GM12878 (cell line): Measurements from ENCODE around the gene COPB1. TPM values are rescaled to one million over a fixed set of nuclear protein-coding genes. Genes with fewer than 3 reads are reported as not detected.

Experiments
- ATAC-seq: fragments of 200-7000 bp; cut with Tn5 transposase; 3 replicates; pipeline ENCODE4 v1.9.1; 2020; ENCODE audit warnings: mild to moderate bottlenecking, moderate library complexity
- BruUV-seq: library from RNA; stranded (reverse); fragments of 400-500 nt; replicated peaks from 2 replicates; lab custom pipeline; 2021; lab: Mats Ljungman, UMichigan
- CTCF ChIA-PET: fragments of 300-600 bp; sonication (Branson Sonifier 250); formaldehyde crosslinking; extraction: SDS; loops from one replicate; lab custom pipeline; 2021; ENCODE audit warnings: inconsistent platforms; lab: Yijun Ruan, JAX
- POLR2A ChIA-PET: fragments of 350-600 bp; formaldehyde crosslinking; extraction: SDS; loops from one replicate; lab custom pipeline; 2021; ENCODE audit warnings: inconsistent platforms; lab: Charles Lee
- RAD21 ChIA-PET: fragments of 300-600 bp; sonication (Branson Sonifier 250); formaldehyde crosslinking; loops from one replicate; lab custom pipeline; 2023; ENCODE audit warnings: antibody characterized with exemption; ENCODE audit not compliant: unreplicated experiment; lab: Charles Lee
- SMC1A ChIA-PET: fragments of 300-600 bp; sonication (Branson Sonifier 250); formaldehyde crosslinking; loops from one replicate; lab custom pipeline; 2023; ENCODE audit not compliant: unreplicated experiment, uncharacterized antibody; lab: Charles Lee
- DNase-seq: peaks from one replicate; pipeline ENCODE4 v3.0.0-alpha.2; 2011; ENCODE audit warnings: low read depth, low spot score
- FAIRE-seq: peaks from 3 replicates; lab custom pipeline; 2011; peaks lifted over from hg19 to GRCh38; lab: Jason Lieb, UNC
- H2AFZ ChIP-seq: 2 replicates; pipeline ENCODE4 v1.6.0; 2011; ENCODE audit warnings: low read depth, low read length, control low read depth; ENCODE audit not compliant: control insufficient read depth
- H3K27ac ChIP-seq: 2 replicates; pipeline ENCODE4 v1.5.1; 2011; ENCODE audit warnings: control low read depth; ENCODE audit not compliant: control insufficient read depth, insufficient read depth
- H3K27me3 ChIP-seq, 2 experiments: replicated peaks in 1 of 2; 2 replicates each; pipeline versions ENCODE4 v1.6.0 to v1.6.1; 2011; ENCODE audit warnings: low read length in 1 of 2; ENCODE audit not compliant: control insufficient read depth in 2 of 2, insufficient read depth in 2 of 2
- H3K36me3 ChIP-seq, 2 experiments: 2 replicates each; pipeline ENCODE4 v1.5.1; 2011; ENCODE audit warnings: low read length in 1 of 2; ENCODE audit not compliant: control insufficient read depth in 2 of 2, insufficient read depth in 2 of 2
- H3K4me1 ChIP-seq: 2 replicates; pipeline ENCODE4 v1.6.1; 2011; ENCODE audit warnings: mild to moderate bottlenecking, low read length, moderate library complexity, mixed read lengths; ENCODE audit not compliant: control insufficient read depth, insufficient read depth
- H3K4me2 ChIP-seq: 2 replicates; pipeline ENCODE4 v1.6.0; 2011; ENCODE audit warnings: control low read depth; ENCODE audit not compliant: control insufficient read depth, insufficient read depth
- H3K4me3 ChIP-seq: fragments of 200-600 bp; sonication (generic); 2 replicates; pipeline ENCODE4 v1.5.1; 2016
- H3K79me2 ChIP-seq: 2 replicates; pipeline ENCODE4 v1.6.0; 2011; ENCODE audit warnings: low read length; ENCODE audit not compliant: control insufficient read depth, insufficient read depth
- H3K9ac ChIP-seq: 2 replicates; pipeline ENCODE4 v1.8.0; 2011; ENCODE audit warnings: low read length, control low read depth, mixed read lengths; ENCODE audit not compliant: control insufficient read depth, insufficient read depth
- H3K9me3 ChIP-seq: replicated peaks from 3 replicates; pipeline ENCODE4 v1.5.1; 2011; ENCODE audit warnings: mild to moderate bottlenecking, low read length; ENCODE audit not compliant: control insufficient read depth, insufficient read depth
- H4K20me1 ChIP-seq: 2 replicates; pipeline ENCODE4 v1.6.0; 2011; ENCODE audit not compliant: control insufficient read depth, insufficient read depth
- CHD4 ChIP-seq: fragments of 200-600 bp; sonication (generic); IDR thresholded peaks from 2 replicates; pipeline ENCODE4 v1.6.1; 2016; ENCODE audit warnings: mild to moderate bottlenecking
- EGR1 ChIP-seq, 2 experiments: IDR thresholded peaks; 1 replicate in 1 of 2; 2 replicates in 1 of 2; pipeline ENCODE4 v1.6.1; 2011 to 2012; ENCODE audit warnings: low read depth in 2 of 2, low read length in 2 of 2, borderline replicate concordance in 1 of 2, mild to moderate bottlenecking in 1 of 2, moderate library complexity in 1 of 2
- ETV6 ChIP-seq, 2 experiments: fragments of 450-650 bp in 1 of 2; IDR thresholded peaks in 1 of 2; conservative IDR thresholded peaks in 1 of 2; 2 replicates each; pipeline ENCODE4 v1.6.1; 2014; ENCODE audit warnings: antibody characterized with exemption in 1 of 2, borderline replicate concordance in 1 of 2, low read depth in 1 of 2, mild to moderate bottlenecking in 1 of 2, moderate library complexity in 1 of 2
- HDGF ChIP-seq: fragments of 450-650 bp; IDR thresholded peaks from 2 replicates; pipeline ENCODE4 v1.6.1; 2016; ENCODE audit warnings: antibody characterized with exemption
- IKZF1 ChIP-seq: fragments of 450-650 bp; conservative IDR thresholded peaks from 2 replicates; pipeline ENCODE4 v1.6.1; 2017; ENCODE audit warnings: antibody characterized with exemption, mild to moderate bottlenecking
- IRF5 ChIP-seq: fragments of 450-650 bp; IDR thresholded peaks from 2 replicates; pipeline ENCODE4 v1.6.1; 2017; ENCODE audit warnings: borderline replicate concordance
- JUNB ChIP-seq: IDR thresholded peaks from 2 replicates; pipeline ENCODE4 v1.6.1; 2016; ENCODE audit warnings: antibody characterized with exemption, mild to moderate bottlenecking
- NFIC ChIP-seq: IDR thresholded peaks from 2 replicates; pipeline ENCODE4 v1.6.1; 2012; ENCODE audit warnings: low read depth, mild to moderate bottlenecking, inconsistent platforms, low read length, moderate library complexity
- NFYB ChIP-seq: IDR thresholded peaks from 2 replicates; pipeline ENCODE4 v1.6.1; 2011; ENCODE audit warnings: low read depth, mild to moderate bottlenecking, low read length, improper control_type of control experiment, moderate library complexity; ENCODE audit not compliant: insufficient read depth
- POLR2AphosphoS2 ChIP-seq: IDR thresholded peaks from 2 replicates; pipeline ENCODE4 v1.6.1; 2011; ENCODE audit warnings: low read depth, mild to moderate bottlenecking, low read length, improper control_type of control experiment, moderate library complexity
- RAD21 ChIP-seq: IDR thresholded peaks from 2 replicates; pipeline ENCODE4 v1.6.1; 2011; ENCODE audit warnings: mild to moderate bottlenecking, low read depth, low read length, moderate library complexity; ENCODE audit not compliant: insufficient read depth
- SMAD5 ChIP-seq: IDR thresholded peaks from 2 replicates; pipeline ENCODE4 v1.6.1; 2016; ENCODE audit warnings: antibody characterized with exemption, low read depth
- TAF1 ChIP-seq: IDR thresholded peaks from 2 replicates; pipeline ENCODE4 v1.6.1; 2011; ENCODE audit warnings: mild to moderate bottlenecking, low read depth, low read length, borderline replicate concordance
- YBX1 ChIP-seq: fragments of 450-650 bp; IDR thresholded peaks from 2 replicates; pipeline ENCODE4 v1.6.1; 2016; ENCODE audit warnings: antibody characterized with exemption
- ZNF217 ChIP-seq: fragments of 450-650 bp; IDR thresholded peaks from 2 replicates; pipeline ENCODE4 v1.6.1; 2017; ENCODE audit warnings: antibody characterized with exemption, mild to moderate bottlenecking
- WGBS: methylation state at CpG from one replicate; pipeline ENCODE4 v1.1.6; 2016; ENCODE audit warnings: low lambda C conversion rate; ENCODE audit not compliant: insufficient replicate concordance, insufficient coverage; ENCODE audit errors: missing lambda C conversion rate; 5-methylcytosine and 5-hydroxymethylcytosine counted together
- in situ Hi-C: fragments of 300-500 bp; cut with MboI; formaldehyde crosslinking; loops from 9 replicates; pipeline ENCODE4 v1.14.3; 2018; ENCODE audit warnings: mixed read lengths
- intact Hi-C: fragments of 100-400 bp; cut with micrococcal nuclease; formaldehyde crosslinking; loops from one replicate; pipeline ENCODE4 v1.14.2; 2022; ENCODE audit not compliant: unreplicated experiment
- polyA plus RNA-seq, 11 experiments: library from polyadenylated mRNA; depleted of rRNA in 4 of 11; unstranded in 6 of 11; stranded (reverse) in 5 of 11; fragments of >200 nt; fragmentation: Nextera tagmentation in 4 of 11; fragmentation: Illumina TruSeq in 1 of 11; extraction: Ambion mirVana in 4 of 11; extraction: Trizol in 1 of 11; gene quantifications; 1 replicate in 1 of 11; 2 replicates in 10 of 11; pipeline versions ENCODE4 v1.2.1 to v1.2.3, GENCODE V29; 2011 to 2016; ENCODE audit warnings: inconsistent platforms in 2 of 11, missing spikeins in 2 of 11, low read depth in 1 of 11
- total RNA-seq, 4 experiments: library from RNA; depleted of rRNA in 3 of 4; stranded (reverse); fragments of >200 nt in 3 of 4; fragmentation: Illumina TruSeq in 1 of 4; extraction: Trizol in 1 of 4; gene quantifications; 2 replicates each; pipeline versions ENCODE4 v1.2.1 to v1.2.3, GENCODE V29; 2013 to 2021
- TF ChIP-seq, protein P1 (sequence below): IDR thresholded peaks from 2 replicates; pipeline ENCODE4 v1.6.1; 2011; ENCODE audit warnings: low read depth, low read length, improper control_type of control experiment, borderline replicate concordance
- TF ChIP-seq, protein P2 (sequence below): IDR thresholded peaks from 2 replicates; pipeline ENCODE4 v1.6.1; 2012; ENCODE audit warnings: mild to moderate bottlenecking, low read depth, low read length

The COPB1 gene
- total and polyA plus RNA-seq, 10 of the 15 experiments (the other 5 are each of a cell fraction or from before 2014, with no cell fraction given) = 67.0 to 149 (median 109) TPM

DNA sequence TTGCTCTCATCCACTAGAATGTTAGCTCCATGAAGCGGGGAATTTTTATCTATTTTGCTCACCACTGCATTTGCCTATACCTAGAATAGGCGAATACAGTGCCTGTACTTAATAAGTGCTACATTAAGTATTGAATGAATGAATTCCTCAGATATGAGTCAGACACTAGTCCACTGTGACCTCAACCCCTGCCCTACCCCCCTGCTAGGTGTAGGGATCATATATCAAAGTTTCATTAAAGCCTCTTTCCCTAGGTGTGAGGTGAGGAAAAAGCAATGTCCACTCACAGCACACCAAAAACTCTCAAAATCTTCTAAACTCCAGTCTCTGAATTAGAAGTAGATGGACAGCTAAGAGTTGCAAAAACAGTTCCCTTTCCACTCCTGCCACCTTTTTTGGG lies 30.3 kb upstream of the COPB1 start:
- H3K9me3 ChIP-seq = no peaks in the 10 kb centered on the region
- intact Hi-C loops = loop anchor here (10.0 kb wide), 2 partner anchors 475 to 545 kb away; partner anchors contain the start of gene CALCB
- SMC1A ChIA-PET = no interaction called here
- 75% methylated on average over 2 of the region's 2 CpGs for whole genome bisulfite sequencing
- no peak overlapping the region for H3K4me3 ChIP-seq
- H3K79me2 ChIP-seq = no peaks in the 10 kb centered on the region
- RAD21 ChIA-PET = no interaction called here
- no peaks in the 10 kb centered on the region for H3K4me1 ChIP-seq
- no peaks in the 10 kb centered on the region for H4K20me1 ChIP-seq
- no peak overlapping the region for H3K9ac ChIP-seq
- no peaks in the 10 kb centered on the region for H3K27me3 ChIP-seq
- H3K36me3 ChIP-seq = no peaks in the 10 kb centered on the region
- in situ Hi-C loops = loop anchor here (25.0 kb wide), 1 partner anchor 232 kb away; no protein-coding TSS in a partner anchor
- CTCF ChIA-PET = interaction anchor here (6.5 kb wide), 1 partner anchor 378 kb away, joined by 37 read pairs; no protein-coding TSS in a partner anchor
- POLR2A ChIA-PET = no interaction called here
- no peak overlapping the region for H2AFZ ChIP-seq
- FAIRE-seq (no peak), ATAC-seq (no peak), DNase-seq (no peak)
- no peak overlapping the region for H3K27ac ChIP-seq
- BruUV-seq = no TSS peak
- H3K4me2 ChIP-seq = no peak overlapping the region
- TF ChIP-seq RAD21 (no peak), IRF5 (no peak), SMAD5 (no peak), ZNF217 (no peak), JUNB (no peak), ETV6 (conservative IDR thresholded peaks at IDR 0.05 in 1 of 2, IDR thresholded peaks at IDR 0.05 in 1 of 2; ENCODE audit: borderline replicate concordance in 1 of 2, low read depth in 1 of 2) (no peak), IKZF1 (no peak), NFYB (no peak), CHD4 (no peak), NFIC (no peak), HDGF (no peak), YBX1 (no peak), EGR1 (IDR thresholded peaks at IDR 0.05; ENCODE audit: borderline replicate concordance in 1 of 2, low read depth in 2 of 2, low read length in 2 of 2) (no peak), TAF1 (no peak), POLR2AphosphoS2 (no peak)
- TF ChIP-seq, protein P1, sequence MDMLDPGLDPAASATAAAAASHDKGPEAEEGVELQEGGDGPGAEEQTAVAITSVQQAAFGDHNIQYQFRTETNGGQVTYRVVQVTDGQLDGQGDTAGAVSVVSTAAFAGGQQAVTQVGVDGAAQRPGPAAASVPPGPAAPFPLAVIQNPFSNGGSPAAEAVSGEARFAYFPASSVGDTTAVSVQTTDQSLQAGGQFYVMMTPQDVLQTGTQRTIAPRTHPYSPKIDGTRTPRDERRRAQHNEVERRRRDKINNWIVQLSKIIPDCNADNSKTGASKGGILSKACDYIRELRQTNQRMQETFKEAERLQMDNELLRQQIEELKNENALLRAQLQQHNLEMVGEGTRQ = no peak
- TF ChIP-seq, protein P2, sequence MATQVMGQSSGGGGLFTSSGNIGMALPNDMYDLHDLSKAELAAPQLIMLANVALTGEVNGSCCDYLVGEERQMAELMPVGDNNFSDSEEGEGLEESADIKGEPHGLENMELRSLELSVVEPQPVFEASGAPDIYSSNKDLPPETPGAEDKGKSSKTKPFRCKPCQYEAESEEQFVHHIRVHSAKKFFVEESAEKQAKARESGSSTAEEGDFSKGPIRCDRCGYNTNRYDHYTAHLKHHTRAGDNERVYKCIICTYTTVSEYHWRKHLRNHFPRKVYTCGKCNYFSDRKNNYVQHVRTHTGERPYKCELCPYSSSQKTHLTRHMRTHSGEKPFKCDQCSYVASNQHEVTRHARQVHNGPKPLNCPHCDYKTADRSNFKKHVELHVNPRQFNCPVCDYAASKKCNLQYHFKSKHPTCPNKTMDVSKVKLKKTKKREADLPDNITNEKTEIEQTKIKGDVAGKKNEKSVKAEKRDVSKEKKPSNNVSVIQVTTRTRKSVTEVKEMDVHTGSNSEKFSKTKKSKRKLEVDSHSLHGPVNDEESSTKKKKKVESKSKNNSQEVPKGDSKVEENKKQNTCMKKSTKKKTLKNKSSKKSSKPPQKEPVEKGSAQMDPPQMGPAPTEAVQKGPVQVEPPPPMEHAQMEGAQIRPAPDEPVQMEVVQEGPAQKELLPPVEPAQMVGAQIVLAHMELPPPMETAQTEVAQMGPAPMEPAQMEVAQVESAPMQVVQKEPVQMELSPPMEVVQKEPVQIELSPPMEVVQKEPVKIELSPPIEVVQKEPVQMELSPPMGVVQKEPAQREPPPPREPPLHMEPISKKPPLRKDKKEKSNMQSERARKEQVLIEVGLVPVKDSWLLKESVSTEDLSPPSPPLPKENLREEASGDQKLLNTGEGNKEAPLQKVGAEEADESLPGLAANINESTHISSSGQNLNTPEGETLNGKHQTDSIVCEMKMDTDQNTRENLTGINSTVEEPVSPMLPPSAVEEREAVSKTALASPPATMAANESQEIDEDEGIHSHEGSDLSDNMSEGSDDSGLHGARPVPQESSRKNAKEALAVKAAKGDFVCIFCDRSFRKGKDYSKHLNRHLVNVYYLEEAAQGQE = no peak
